GM21529 (cell line): Measurements from ENCODE around the gene ZNF550.
"Not testable (repeated sequence)": the region's sequence is repeated elsewhere in the genome, so short reads cannot be mapped to it uniquely, and the experiment has no call there.

Experiments
- ATAC-seq: cut with Tn5 transposase; IDR thresholded peaks from one replicate; pipeline ENCODE4 v1.9.1; 2021; ENCODE audit not compliant: unreplicated experiment

The ZNF550 gene

GRCh38 chr19:57537953-57538547 is 21.6 kb downstream of the ZNF550 start:
- ATAC-seq: no peak

GRCh38 chr19:57527136-57527881 is 32.4 kb downstream of the ZNF550 start, which contains the start of gene ZNF549:
TSS of gene ZNF549 (plus strand) at chr19:57527356. CDS start at chr19:57527574, 218 bp downstream.
- peak; percentile 97 for ATAC-seq

DNA sequence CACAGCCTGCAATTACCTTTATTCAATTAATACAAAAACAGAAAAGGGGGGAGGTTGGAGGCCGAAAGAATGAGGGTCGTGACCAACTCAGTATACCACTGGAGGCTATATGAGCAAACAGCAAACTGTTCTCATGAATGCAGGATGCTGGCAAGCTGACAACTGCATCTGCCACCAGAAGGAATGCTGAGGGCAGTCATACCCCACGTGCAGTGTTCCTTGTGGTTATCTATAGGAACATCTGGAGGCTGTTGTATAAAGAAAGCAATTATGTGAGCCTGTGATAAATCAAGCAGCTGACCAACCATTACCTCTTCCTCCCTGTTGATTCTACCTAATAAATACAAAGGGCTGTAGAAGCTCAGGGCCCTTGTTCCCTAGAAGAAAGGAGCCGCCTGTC is 41.6 kb downstream of the ZNF550 start:
- not testable (repeated sequence) for ATAC-seq

- no peak for ATAC-seq
Observed at GRCh38 chr19:57515255-57515654, 44.4 kb downstream of the ZNF550 start.

- ATAC-seq: no peak
Observed at GRCh38 chr19:57512845-57513244, 46.8 kb downstream of the ZNF550 start.

DNA sequence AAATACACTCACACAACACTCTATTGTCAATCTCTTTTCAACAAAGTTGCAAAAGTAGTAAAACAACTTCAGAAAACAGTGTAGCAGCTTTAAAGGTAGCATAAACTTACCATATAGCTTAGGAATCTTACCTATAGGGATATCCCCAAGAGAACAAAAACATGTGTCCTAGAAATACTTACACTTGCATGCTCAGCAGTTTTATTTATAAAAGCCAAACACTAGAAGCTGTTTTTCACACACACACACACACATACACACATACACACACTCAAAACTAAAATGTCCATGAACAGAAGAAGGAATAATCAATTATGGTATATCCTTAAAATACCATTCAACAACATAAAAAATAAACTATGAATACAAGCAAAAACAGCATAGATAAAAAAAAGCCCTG is 48.2 kb downstream of the ZNF550 start:
- no peak for ATAC-seq

- ATAC-seq: no peak
Observed at GRCh38 chr19:57506163-57506562, 53.5 kb downstream of the ZNF550 start.

GRCh38 chr19:57500400-57500799 is 59.3 kb downstream of the ZNF550 start:
- not testable (repeated sequence) for ATAC-seq

- peak; percentile 97 for ATAC-seq
Observed at GRCh38 chr19:57499680-57500395, 59.8 kb downstream of the ZNF550 start, which contains the start of gene ZNF773. TSS of gene ZNF773 (plus strand) at chr19:57499938. CDS start at chr19:57500081, 143 bp downstream.

GRCh38 chr19:57499332-57499679 is 60.4 kb downstream of the ZNF550 start:
- not testable (repeated sequence) for ATAC-seq

GRCh38 chr19:57488299-57488644 is 71.4 kb downstream of the ZNF550 start:
- not testable (repeated sequence) for ATAC-seq

DNA sequence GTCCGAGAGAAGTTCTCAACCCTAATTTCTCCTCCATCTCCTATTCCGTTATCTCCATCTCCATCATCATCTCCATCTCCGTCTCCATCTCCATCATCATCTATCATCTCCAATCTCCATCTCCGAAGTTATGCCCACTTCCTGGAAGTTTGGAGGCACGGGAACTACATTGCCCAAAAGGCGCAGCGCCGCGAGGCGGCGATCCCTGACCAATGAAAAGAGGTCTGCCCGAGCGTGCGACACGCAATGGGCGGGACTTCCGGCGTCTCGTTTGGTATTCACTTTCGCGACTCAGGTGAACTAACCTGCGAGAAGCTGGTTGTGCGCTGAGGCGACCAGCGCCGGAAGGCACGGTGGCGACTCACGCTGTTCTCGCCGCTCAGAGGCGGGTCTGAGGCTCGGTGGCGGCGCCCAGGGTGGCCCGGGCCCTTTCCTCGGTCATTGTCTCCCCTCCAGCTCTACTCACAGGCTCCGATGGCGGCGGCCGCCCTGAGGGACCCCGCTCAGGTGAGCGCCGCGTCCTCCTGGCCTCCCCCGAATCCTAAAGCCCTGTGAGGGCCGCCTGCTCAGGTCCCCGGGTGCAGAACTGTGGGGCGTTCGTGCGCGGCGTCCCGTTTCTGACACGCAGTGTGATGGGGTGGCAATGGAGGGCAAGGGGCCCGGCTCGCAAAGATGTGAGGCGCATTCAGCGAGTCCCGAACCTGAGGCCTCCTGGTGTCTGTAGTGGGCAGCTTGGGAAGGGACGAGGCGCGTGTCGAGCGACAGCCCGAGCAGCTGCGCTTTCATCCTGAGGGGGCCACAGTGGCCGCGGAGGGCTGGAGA is 72.0 kb downstream of the ZNF550 start, which contains the start of gene ZNF419:
Gene ZNF419 (plus strand): TSS at position 274 of the 822 bp plus-strand sequence. CDS start 201 bp downstream, at position 475.
- ATAC-seq: peak; percentile 92
